Endothelial cell of umbilical vein (primary cell): ENCODE data around the gene NGF. TPM values are rescaled to one million over a fixed set of nuclear protein-coding genes. Genes with fewer than 3 reads are reported as not detected.

Experiments used
- BruUV-seq: library from RNA; stranded (reverse); fragments of 400-500 nt; replicated peaks from 2 replicates; lab custom pipeline; 2021; lab: Mats Ljungman, UMichigan
- CTCF ChIA-PET: fragments of 300-600, 350-600 bp; sonication (Branson Sonifier 250); formaldehyde crosslinking; loops from one replicate; lab custom pipeline; 2021; ENCODE audit warnings: antibody characterized with exemption, inconsistent platforms; lab: Charles Lee
- POLR2A ChIA-PET: fragments of 300-600, 350-600 bp; sonication (Branson Sonifier 250); formaldehyde crosslinking; loops from one replicate; lab custom pipeline; 2021; ENCODE audit warnings: antibody characterized with exemption, inconsistent platforms; lab: Charles Lee
- DNase-seq: peaks from one replicate; pipeline ENCODE4 v3.0.0-alpha.2; 2011; ENCODE audit warnings: low read depth, low spot score
- FAIRE-seq: peaks from 2 replicates; lab custom pipeline; 2011; peaks lifted over from hg19 to GRCh38; lab: Jason Lieb, UNC
- H2AFZ ChIP-seq: 2 replicates; pipeline ENCODE4 v1.6.0; 2012; ENCODE audit warnings: low read depth, low read length, control low read depth, inconsistent platforms
- H3K27ac ChIP-seq: 2 replicates; pipeline ENCODE4 v1.5.1; 2011; ENCODE audit warnings: low read depth, mild to moderate bottlenecking, control low read depth, low read length, moderate library complexity; ENCODE audit not compliant: insufficient read depth
- H3K27me3 ChIP-seq, 2 experiments: 2 replicates each; pipeline versions ENCODE4 v1.6.0 to v1.6.1; 2011; ENCODE audit warnings: low read length in 2 of 2, mixed read lengths in 1 of 2; ENCODE audit not compliant: control insufficient read depth in 2 of 2, insufficient read depth in 2 of 2
- H3K36me3 ChIP-seq, 2 experiments: 2 replicates in 1 of 2; 3 replicates in 1 of 2; pipeline ENCODE4 v1.5.1; 2011; ENCODE audit warnings: low read length in 2 of 2, mild to moderate bottlenecking in 1 of 2, moderate library complexity in 1 of 2; ENCODE audit not compliant: control insufficient read depth in 2 of 2, insufficient read depth in 2 of 2; ENCODE audit errors: extremely low read depth in 1 of 2
- H3K4me1 ChIP-seq: 3 replicates; pipeline ENCODE4 v1.5.1; 2011; ENCODE audit warnings: mild to moderate bottlenecking, low read length; ENCODE audit not compliant: control insufficient read depth, insufficient read depth; ENCODE audit errors: extremely low read depth
- H3K4me2 ChIP-seq: 2 replicates; pipeline ENCODE4 v1.6.1; 2011; ENCODE audit warnings: low read length, control low read depth, mixed read lengths; ENCODE audit not compliant: insufficient read depth
- H3K4me3 ChIP-seq, 3 experiments: fragments of 200-600 bp in 1 of 3; sonication (generic), shearing (Covaris generic) in 1 of 3; replicated peaks in 1 of 3; 2 replicates each; pipeline ENCODE4 v1.5.1; 2011 to 2016; ENCODE audit warnings: control low read depth in 3 of 3, low read length in 3 of 3, mild to moderate bottlenecking in 2 of 3, inconsistent platforms in 1 of 3, low read depth in 1 of 3, moderate library complexity in 1 of 3; ENCODE audit not compliant: insufficient read depth in 1 of 3
- H3K79me2 ChIP-seq: 2 replicates; pipeline ENCODE4 v1.6.0; 2012; ENCODE audit warnings: low read length, inconsistent platforms; ENCODE audit not compliant: control insufficient read depth, insufficient read depth
- H3K9ac ChIP-seq: replicated peaks from 2 replicates; pipeline ENCODE3; 2011; ENCODE audit warnings: low read length, control low read depth; ENCODE audit not compliant: insufficient read depth; ENCODE audit errors: extremely low read depth
- H3K9me1 ChIP-seq: replicated peaks from 3 replicates; pipeline ENCODE4 v1.6.0; 2011; ENCODE audit warnings: mild to moderate bottlenecking, low read length; ENCODE audit not compliant: control insufficient read depth, insufficient read depth; ENCODE audit errors: extremely low read depth
- H3K9me3 ChIP-seq: replicated peaks from 2 replicates; pipeline ENCODE4 v1.5.1; 2012; ENCODE audit warnings: low read length, inconsistent platforms; ENCODE audit not compliant: control insufficient read depth, insufficient read depth
- H4K20me1 ChIP-seq: replicated peaks from 2 replicates; pipeline ENCODE3; 2011; ENCODE audit warnings: mild to moderate bottlenecking, low read length; ENCODE audit not compliant: control insufficient read depth, insufficient read depth; ENCODE audit errors: extremely low read depth
- EZH2 ChIP-seq: IDR thresholded peaks from 2 replicates; pipeline ENCODE4 v1.6.1; 2012; ENCODE audit warnings: borderline replicate concordance, low read depth, mild to moderate bottlenecking, moderate library complexity, low read length, inconsistent platforms; ENCODE audit not compliant: severe bottlenecking
- FOS ChIP-seq: IDR thresholded peaks from 2 replicates; pipeline ENCODE4 v1.6.1; 2011; ENCODE audit warnings: mild to moderate bottlenecking, low read length, moderate library complexity, borderline replicate concordance; ENCODE audit not compliant: insufficient read depth
- GATA2 ChIP-seq: IDR thresholded peaks from 2 replicates; pipeline ENCODE4 v1.7.0; 2011; ENCODE audit warnings: low read depth, mild to moderate bottlenecking, moderate library complexity, mixed read lengths, low read length; ENCODE audit not compliant: insufficient read length, insufficient read depth
- JUN ChIP-seq: IDR thresholded peaks from 2 replicates; pipeline ENCODE4 v1.6.1; 2011; ENCODE audit warnings: borderline replicate concordance, low read depth; ENCODE audit not compliant: insufficient read length, insufficient read depth
- MYC ChIP-seq: IDR thresholded peaks from one replicate; pipeline ENCODE4 v1.6.1; 2011; ENCODE audit warnings: mild to moderate bottlenecking, low read depth, low read length
- POLR2A ChIP-seq: IDR thresholded peaks from 2 replicates; pipeline ENCODE4 v1.6.1; 2012; ENCODE audit warnings: low read depth, mild to moderate bottlenecking, control low read depth, low read length
- POLR2AphosphoS5 ChIP-seq: IDR thresholded peaks from 2 replicates; pipeline ENCODE4 v1.6.1; 2012; ENCODE audit warnings: low read depth, mild to moderate bottlenecking, control low read depth, low read length, moderate library complexity; ENCODE audit not compliant: insufficient read depth
- dilution Hi-C: fragments of 300-500 bp; cut with MboI; formaldehyde crosslinking; loops from one replicate; pipeline ENCODE4 v1.15.0; 2019; ENCODE audit warnings: low sequenced_read_pairs; ENCODE audit not compliant: extremely low pct_ligation_motif_present
- intact Hi-C: fragments of 100-400 bp; cut with micrococcal nuclease; formaldehyde crosslinking; loops from one replicate; pipeline ENCODE4 v1.10.0; 2022
- polyA plus RNA-seq, 4 experiments: library from polyadenylated mRNA; depleted of rRNA in 3 of 4; stranded (reverse) in 3 of 4; unstranded in 1 of 4; fragments of >200 nt; gene quantifications; 2 replicates each; pipeline versions ENCODE4 v1.2.1 to v1.2.3, GENCODE V29; 2011 to 2012; ENCODE audit warnings: missing spikeins in 1 of 4
- total RNA-seq: library from RNA; stranded (reverse); gene quantifications from 2 replicates; pipeline ENCODE4 v1.2.3, GENCODE V29; 2021
- TF ChIP-seq, protein P1 (sequence below), 2 donors: IDR thresholded peaks; 1 replicate in 1 of 2; 2 replicates in 1 of 2; pipeline ENCODE4 v1.5.1; 2011; ENCODE audit warnings: low read length in 2 of 2, mild to moderate bottlenecking in 2 of 2, moderate library complexity in 2 of 2, control low read depth in 1 of 2, inconsistent platforms in 1 of 2, low read depth in 1 of 2; ENCODE audit not compliant: insufficient read depth in 1 of 2; ENCODE audit errors: extremely low read depth in 1 of 2
- TF ChIP-seq, protein P2 (sequence below): IDR thresholded peaks from 2 replicates; pipeline ENCODE4 v1.6.1; 2011; ENCODE audit not compliant: insufficient read depth, insufficient read length

NGF gene
- total and polyA plus RNA-seq, 2 donors (not counting 3 experiments of a cell fraction or from before 2014, with no cell fraction given) = not detected

DNA sequence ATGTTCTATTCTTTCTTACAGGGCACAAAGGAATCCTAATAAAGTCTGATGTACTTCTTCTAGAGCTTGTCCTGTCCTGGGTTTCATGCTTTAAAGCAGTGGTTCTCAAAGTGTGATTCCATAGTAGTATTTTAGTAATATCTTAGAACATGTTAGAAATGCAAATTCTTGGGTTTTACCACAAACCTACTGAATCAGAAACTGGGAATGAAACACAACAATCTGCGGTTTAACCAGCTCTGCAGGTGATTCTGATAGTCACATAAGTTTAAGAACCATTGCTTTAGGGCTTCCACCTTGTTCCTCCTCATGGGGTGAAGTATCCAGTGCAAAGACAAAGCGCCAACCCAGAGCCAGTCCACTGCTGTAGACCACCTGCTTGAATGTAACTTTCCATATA is 41.1 kb downstream of the NGF start:
- Histone ChIP-seq H3K36me3 (no peaks in the 10 kb centered on the region), H3K9me1 (no peaks in the 10 kb centered on the region), H3K4me2 (no peak overlapping the region), H3K27ac (no peak overlapping the region), H2AFZ (no peak overlapping the region), H3K79me2 (no peaks in the 10 kb centered on the region), H3K9me3 (no peaks in the 10 kb centered on the region), H3K9ac (no peak overlapping the region), H4K20me1 (no peaks in the 10 kb centered on the region), H3K4me1 (no peaks in the 10 kb centered on the region), H3K4me3 (no peak overlapping the region), H3K27me3 (no peaks in the 10 kb centered on the region)
- ChIA-PET POLR2A (no interaction called here), CTCF (no interaction called here)
- intact Hi-C loops = no loop called here
- BruUV-seq = no TSS peak
- no peak for FAIRE-seq
- no peak for DNase-seq
- no peak for TF ChIP-seq MYC
- no peak for TF ChIP-seq POLR2A
- TF ChIP-seq GATA2 = no peak
- dilution Hi-C loops = no loop called here

DNA sequence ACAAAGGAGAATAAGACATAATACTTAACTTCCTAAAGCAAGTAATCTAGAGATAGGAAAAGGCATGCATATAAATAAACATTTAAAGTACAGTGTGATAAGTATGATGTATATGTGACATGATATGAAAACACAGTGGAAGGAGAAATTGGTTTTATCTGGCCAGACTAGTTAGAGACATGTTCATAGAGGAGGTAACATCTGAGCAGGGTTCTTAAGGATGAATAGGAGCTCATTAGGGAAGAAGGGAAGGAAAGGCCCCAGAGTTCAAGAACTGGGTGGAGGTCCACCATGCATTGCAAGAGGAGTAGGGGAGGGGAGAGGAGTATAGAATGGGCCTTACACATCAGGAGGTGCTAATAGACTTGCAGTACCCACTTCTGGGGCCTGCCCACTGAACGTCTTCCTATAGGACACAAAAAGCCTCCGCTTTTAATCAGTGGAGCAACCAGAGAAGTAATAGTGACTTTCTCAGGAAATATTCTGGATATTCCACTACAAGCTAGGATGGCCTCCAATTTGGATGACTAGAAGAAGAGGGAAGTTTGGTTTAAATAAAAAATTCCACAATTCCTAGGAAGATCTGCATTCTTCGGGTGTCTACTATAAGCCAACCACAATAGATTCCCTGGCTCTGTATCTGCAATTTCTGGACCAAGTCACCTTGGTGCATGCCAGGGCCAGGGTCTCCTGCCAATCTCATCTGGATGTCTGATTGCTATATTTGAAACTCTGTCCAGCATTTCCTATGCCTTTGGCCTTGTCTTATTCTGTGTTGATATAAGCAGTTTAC is 41.9 kb downstream of the NGF start:
- no peaks in the 10 kb centered on the region for H3K27me3 ChIP-seq
- no peaks in the 10 kb centered on the region for H3K9me1 ChIP-seq
- H3K4me1 ChIP-seq = no peaks in the 10 kb centered on the region
- no peak overlapping the region for H3K4me2 ChIP-seq
- TF ChIP-seq, protein P1, sequence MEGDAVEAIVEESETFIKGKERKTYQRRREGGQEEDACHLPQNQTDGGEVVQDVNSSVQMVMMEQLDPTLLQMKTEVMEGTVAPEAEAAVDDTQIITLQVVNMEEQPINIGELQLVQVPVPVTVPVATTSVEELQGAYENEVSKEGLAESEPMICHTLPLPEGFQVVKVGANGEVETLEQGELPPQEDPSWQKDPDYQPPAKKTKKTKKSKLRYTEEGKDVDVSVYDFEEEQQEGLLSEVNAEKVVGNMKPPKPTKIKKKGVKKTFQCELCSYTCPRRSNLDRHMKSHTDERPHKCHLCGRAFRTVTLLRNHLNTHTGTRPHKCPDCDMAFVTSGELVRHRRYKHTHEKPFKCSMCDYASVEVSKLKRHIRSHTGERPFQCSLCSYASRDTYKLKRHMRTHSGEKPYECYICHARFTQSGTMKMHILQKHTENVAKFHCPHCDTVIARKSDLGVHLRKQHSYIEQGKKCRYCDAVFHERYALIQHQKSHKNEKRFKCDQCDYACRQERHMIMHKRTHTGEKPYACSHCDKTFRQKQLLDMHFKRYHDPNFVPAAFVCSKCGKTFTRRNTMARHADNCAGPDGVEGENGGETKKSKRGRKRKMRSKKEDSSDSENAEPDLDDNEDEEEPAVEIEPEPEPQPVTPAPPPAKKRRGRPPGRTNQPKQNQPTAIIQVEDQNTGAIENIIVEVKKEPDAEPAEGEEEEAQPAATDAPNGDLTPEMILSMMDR (IDR thresholded peaks at IDR 0.05; ENCODE audit: extremely low read depth in 1 of 2, insufficient read depth in 1 of 2, low read depth in 1 of 2, low read length in 2 of 2) = no peak
- no peak for TF ChIP-seq POLR2A
- TF ChIP-seq MYC = no peak
- no peak for TF ChIP-seq FOS
- TF ChIP-seq JUN = no peak
- TF ChIP-seq GATA2 = no peak
- TF ChIP-seq, protein P2, sequence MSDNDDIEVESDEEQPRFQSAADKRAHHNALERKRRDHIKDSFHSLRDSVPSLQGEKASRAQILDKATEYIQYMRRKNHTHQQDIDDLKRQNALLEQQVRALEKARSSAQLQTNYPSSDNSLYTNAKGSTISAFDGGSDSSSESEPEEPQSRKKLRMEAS = no peak
- TF ChIP-seq EZH2 = no peak
- no peak for TF ChIP-seq POLR2AphosphoS5
- DNase-seq (no peak), FAIRE-seq (no peak)
- ChIA-PET POLR2A (no interaction called here), CTCF (no interaction called here)
- H3K36me3 ChIP-seq = no peaks in the 10 kb centered on the region
- dilution Hi-C loops (no loop called here), intact Hi-C loops (no loop called here)
- no peak overlapping the region for H2AFZ ChIP-seq
- H3K9ac ChIP-seq = no peak overlapping the region
- H3K27ac ChIP-seq = no peak overlapping the region
- no peak overlapping the region for H3K4me3 ChIP-seq
- no TSS peak for BruUV-seq
- no peaks in the 10 kb centered on the region for H4K20me1 ChIP-seq
- H3K9me3 ChIP-seq = no peaks in the 10 kb centered on the region
- H3K79me2 ChIP-seq = no peaks in the 10 kb centered on the region
